B cell (primary cell): ENCODE data around the gene RALB. TPM values are rescaled to one million over a fixed set of nuclear protein-coding genes. Genes with fewer than 3 reads are reported as not detected.

Experiments used
- ATAC-seq: fragments of 200-7000 bp; cut with Tn5 transposase; one replicate; pipeline ENCODE4 v1.10.0; 2021; ENCODE audit warnings: low read depth, mild to moderate bottlenecking, moderate number of reproducible peaks, moderate library complexity
- CTCF ChIA-PET: fragments of 350-600 bp; sonication (Branson Sonifier 250); formaldehyde crosslinking; loops from one replicate; lab custom pipeline; 2021; ENCODE audit warnings: antibody characterized with exemption, inconsistent platforms; lab: Charles Lee
- POLR2A ChIA-PET: fragments of 350-600 bp; sonication (Branson Sonifier 250); formaldehyde crosslinking; loops from one replicate; lab custom pipeline; 2021; ENCODE audit warnings: antibody characterized with exemption; lab: Charles Lee
- DNase-seq: peaks from one replicate; pipeline ENCODE4 v3.0.0; 2013
- H2AFZ ChIP-seq: 2 replicates; pipeline ENCODE4 v1.6.1; 2012; ENCODE audit warnings: mild to moderate bottlenecking, low read depth, low read length; ENCODE audit not compliant: insufficient read depth, poor library complexity, severe bottlenecking
- H3K27ac ChIP-seq, 2 donors: 1 replicate in 1 of 2; 2 replicates in 1 of 2; pipeline ENCODE4 v1.5.1; 2012 to 2013; ENCODE audit warnings: low read length in 2 of 2, mild to moderate bottlenecking in 2 of 2, moderate library complexity in 1 of 2
- H3K27me3 ChIP-seq, 4 experiments: fragments of 200-600 bp in 1 of 4; sonication (generic) in 1 of 4; replicated peaks in 1 of 4; 1 replicate in 2 of 4; 2 replicates in 2 of 4; pipeline versions ENCODE4 v1.6.1 to v1.7.0; 2013 to 2016; ENCODE audit warnings: low read length in 3 of 4, mild to moderate bottlenecking in 2 of 4, mixed read lengths in 1 of 4, moderate library complexity in 1 of 4; ENCODE audit not compliant: insufficient read depth in 4 of 4, control insufficient read depth in 3 of 4; ENCODE audit errors: control extremely low read depth in 1 of 4
- H3K36me3 ChIP-seq, 2 experiments: replicated peaks in 1 of 2; 1 replicate in 1 of 2; 2 replicates in 1 of 2; pipeline versions ENCODE4 v1.6.1 to v1.7.1; 2013; ENCODE audit warnings: low read length in 1 of 2; ENCODE audit not compliant: insufficient read depth in 2 of 2, control insufficient read depth in 1 of 2; ENCODE audit errors: control extremely low read depth in 1 of 2, extremely low read depth in 1 of 2
- H3K4me1 ChIP-seq, 2 donors: fragments of 200-600 bp in 1 of 2; sonication (generic) in 1 of 2; 1 replicate in 1 of 2; 2 replicates in 1 of 2; pipeline versions ENCODE4 v1.5.1 to v1.6.1; 2013 to 2017; ENCODE audit warnings: low read length in 2 of 2; ENCODE audit not compliant: control insufficient read depth in 2 of 2, insufficient read depth in 2 of 2
- H3K4me2 ChIP-seq: replicated peaks from 2 replicates; pipeline ENCODE3; 2012; ENCODE audit warnings: mild to moderate bottlenecking, low read depth, low read length; ENCODE audit not compliant: poor library complexity, severe bottlenecking
- H3K4me3 ChIP-seq, 5 experiments: fragments of 200-600 bp in 1 of 5; sonication (generic) in 1 of 5; 1 replicate in 3 of 5; 2 replicates in 2 of 5; pipeline versions ENCODE4 v1.5.1 to v1.7.0; 2011 to 2016; ENCODE audit warnings: low read length in 4 of 5, mild to moderate bottlenecking in 4 of 5, low read depth in 2 of 5, control low read depth in 1 of 5, moderate library complexity in 1 of 5; ENCODE audit not compliant: insufficient read depth in 1 of 5; ENCODE audit errors: control extremely low read depth in 1 of 5, extremely low read depth in 1 of 5
- H3K79me2 ChIP-seq: fragments of 200-600 bp; sonication (generic); one replicate; pipeline ENCODE4 v1.6.0; 2016; ENCODE audit warnings: low read length; ENCODE audit not compliant: control insufficient read depth, insufficient read depth
- H3K9ac ChIP-seq: fragments of 200-600 bp; sonication (generic); 2 replicates; pipeline ENCODE4 v1.6.1; 2017; ENCODE audit warnings: mild to moderate bottlenecking, low read length, moderate library complexity
- H3K9me3 ChIP-seq, 3 donors: one replicate each; pipeline versions ENCODE4 v1.6.1 to v1.7.1; 2013; ENCODE audit warnings: low read length in 2 of 3; ENCODE audit not compliant: control insufficient read depth in 2 of 3, insufficient read depth in 1 of 3; ENCODE audit errors: control extremely low read depth in 1 of 3
- H4K20me1 ChIP-seq: 2 replicates; pipeline ENCODE4 v1.6.0; 2012; ENCODE audit warnings: mild to moderate bottlenecking, low read length; ENCODE audit not compliant: insufficient read depth, control insufficient read depth, poor library complexity, severe bottlenecking
- H3K27ac Mint-ChIP-seq: one replicate; pipeline ENCODE4 v1.8.0; 2021; ENCODE audit warnings: mixed read lengths
- H3K27me3 Mint-ChIP-seq: one replicate; pipeline ENCODE4 v1.8.0; 2021; ENCODE audit warnings: mixed read lengths
- H3K4me1 Mint-ChIP-seq: one replicate; pipeline ENCODE4 v1.8.0; 2021; ENCODE audit warnings: mixed read lengths
- H3K4me3 Mint-ChIP-seq: one replicate; pipeline ENCODE4 v1.8.0; 2021; ENCODE audit warnings: mixed read lengths
- H3K9me3 Mint-ChIP-seq: one replicate; pipeline ENCODE4 v1.8.0; 2022; ENCODE audit warnings: mixed read lengths; ENCODE audit not compliant: insufficient read depth
- CTCF ChIP-seq: fragments of 200-600 bp; IDR thresholded peaks from one replicate; pipeline ENCODE4 v1.8.0; 2022; ENCODE audit warnings: antibody characterized with exemption, mild to moderate bottlenecking
- EZH2 ChIP-seq: IDR thresholded peaks from 2 replicates; pipeline ENCODE4 v1.6.1; 2012; ENCODE audit warnings: borderline replicate concordance, low read depth, mild to moderate bottlenecking, moderate library complexity, low read length; ENCODE audit not compliant: insufficient read depth, poor library complexity, severe bottlenecking
- WGBS: methylation state at CpG from one replicate; pipeline ENCODE4 v1.1.5; 2013; ENCODE audit warnings: missing lambda C conversion rate; ENCODE audit not compliant: insufficient coverage; 5-methylcytosine and 5-hydroxymethylcytosine counted together
- intact Hi-C: fragments of 100-400 bp; cut with micrococcal nuclease; formaldehyde crosslinking; loops from one replicate; pipeline ENCODE4 v1.10.0; 2022
- polyA plus RNA-seq: library from polyadenylated mRNA; depleted of rRNA; stranded (reverse); fragments of >200 nt; gene quantifications from 2 replicates; pipeline ENCODE4 v1.2.3, GENCODE V29; 2012
- total RNA-seq, 2 donors: library from RNA; stranded (reverse); fragments of 120-200 nt in 1 of 2; gene quantifications; 1 replicate in 1 of 2; 2 replicates in 1 of 2; pipeline versions ENCODE4 v1.2.3 to v1.2.4, GENCODE V29; 2013 to 2022

The RALB gene
- total and polyA plus RNA-seq, 2 donors (not counting 1 experiment from before 2014, with no cell fraction given), result 19.3 to 35.9 TPM

- Mint-ChIP-seq H3K27me3 (no peaks in the 10 kb centered on the region), H3K4me1 (peaks cover 65% of the 10 kb centered on the region), H3K27ac (peak overlapping the region; percentile 1), H3K4me3 (no peak overlapping the region), H3K9me3 (peaks cover 4% of the 10 kb centered on the region)
- no peak for DNase-seq
- no peak overlapping the region for H3K4me3 ChIP-seq
- H3K27ac ChIP-seq, result no peak overlapping the region
- no peak for ATAC-seq
- H2AFZ ChIP-seq, result no peak overlapping the region
- 62% methylated on average over 5 of the region's 9 CpGs for WGBS
- no peak for TF ChIP-seq EZH2
- TF ChIP-seq CTCF, result no peak
- peaks cover 83% of the 10 kb centered on the region for H3K79me2 ChIP-seq
- H3K36me3 ChIP-seq, result peaks cover 0 to 3% of the 10 kb centered on the region in 2 experiments
- H3K4me2 ChIP-seq, result no peak overlapping the region
- peaks cover 48 to 62% of the 10 kb centered on the region in 2 donors for H3K4me1 ChIP-seq
- POLR2A ChIA-PET, result no interaction called here
- peaks cover 26% of the 10 kb centered on the region for H4K20me1 ChIP-seq
- peaks cover 0 to 18% (median 7%) of the 10 kb centered on the region in 3 donors for H3K9me3 ChIP-seq
- H3K27me3 ChIP-seq, result no peaks in the 10 kb centered on the region
- no peak overlapping the region for H3K9ac ChIP-seq
- CTCF ChIA-PET, result interaction anchor here (1.0 to 4.3 kb wide), 4 partner anchors 24 to 81 kb away, joined by 3 to 29 read pairs (median 11); no protein-coding TSS in a partner anchor
- intact Hi-C loops, result no loop called here
Observed at GRCh38 chr2:120255986-120256650, 3.5 kb downstream of the RALB start.

- WGBS, result no CpG with 5 or more reads among the region's 1 CpG
- Mint-ChIP-seq H3K4me3 (no peak overlapping the region), H3K27me3 (no peaks in the 10 kb centered on the region), H3K9me3 (peaks cover 4% of the 10 kb centered on the region), H3K4me1 (peaks cover 62% of the 10 kb centered on the region), H3K27ac (no peak overlapping the region)
- Histone ChIP-seq H3K4me3 (no peak overlapping the region), H3K4me1 (peaks cover 48 to 63% of the 10 kb centered on the region in 2 donors), H3K9me3 (peaks cover 0 to 18% (median 7%) of the 10 kb centered on the region in 3 donors), H3K27ac (no peak overlapping the region), H3K27me3 (no peaks in the 10 kb centered on the region), H3K36me3 (peaks cover 0 to 3% of the 10 kb centered on the region in 2 experiments), H3K9ac (no peak overlapping the region), H2AFZ (no peak overlapping the region), H3K79me2 (peaks cover 84% of the 10 kb centered on the region), H4K20me1 (peaks cover 31% of the 10 kb centered on the region), H3K4me2 (no peak overlapping the region)
- ChIA-PET POLR2A (no interaction called here), CTCF (interaction anchor here (1.0 to 1.6 kb wide), 4 partner anchors 25 to 80 kb away, joined by 3 to 14 read pairs (median 6); no protein-coding TSS in a partner anchor)
- no peak for ATAC-seq
- no peak for DNase-seq
- intact Hi-C loops, result no loop called here
- TF ChIP-seq CTCF (no peak), EZH2 (no peak)
Observed at GRCh38 chr2:120256651-120257000, 4.0 kb downstream of the RALB start.
